SK-N-MC (cell line): ENCODE results near the gene SEPTIN2.

ENCODE experiments used
- DNase-seq: peaks from one replicate; pipeline ENCODE4 v3.0.0-alpha.2; 2011; ENCODE audit warnings: low read depth, low spot score
- H3K27ac ChIP-seq: fragments of 200-600 bp; sonication (generic); 2 replicates; pipeline ENCODE4 v1.5.1; 2016; ENCODE audit warnings: mixed run types
- H3K36me3 ChIP-seq: fragments of 200-600 bp; sonication (generic); 2 replicates; pipeline ENCODE4 v1.6.1; 2017; ENCODE audit warnings: antibody characterized with exemption, low read length, mixed read lengths; ENCODE audit not compliant: insufficient read depth
- H3K4me3 ChIP-seq: fragments of 200-600 bp; sonication (generic); 2 replicates; pipeline ENCODE4 v1.5.1; 2016
- H3K9ac ChIP-seq: fragments of 200-600 bp; sonication (generic); 2 replicates; pipeline ENCODE4 v1.8.0; 2017; ENCODE audit warnings: mixed run types, mixed read lengths; ENCODE audit not compliant: insufficient read length
- H3K9me3 ChIP-seq: fragments of 200-600 bp; sonication (generic); 2 replicates; pipeline ENCODE4 v1.6.1; 2017; ENCODE audit warnings: low read depth, mild to moderate bottlenecking, antibody characterized with exemption, low read length, moderate library complexity, mixed read lengths
- EZH2 ChIP-seq: fragments of 200-600 bp; sonication (generic); IDR thresholded peaks from one replicate; pipeline ENCODE4 v1.6.1; 2017; ENCODE audit warnings: antibody characterized with exemption
- FOXP2 ChIP-seq: optimal IDR thresholded peaks from 2 replicates; pipeline ENCODE3; 2011; ENCODE audit warnings: mild to moderate bottlenecking, moderate library complexity; ENCODE audit not compliant: insufficient read depth; ENCODE audit errors: extremely low read length, control extremely low read depth
- POLR2AphosphoS5 ChIP-seq: IDR thresholded peaks from 2 replicates; pipeline ENCODE4 v1.6.1; 2012; ENCODE audit warnings: mild to moderate bottlenecking, low read depth, low read length, borderline replicate concordance

SEPTIN2 gene

DNA sequence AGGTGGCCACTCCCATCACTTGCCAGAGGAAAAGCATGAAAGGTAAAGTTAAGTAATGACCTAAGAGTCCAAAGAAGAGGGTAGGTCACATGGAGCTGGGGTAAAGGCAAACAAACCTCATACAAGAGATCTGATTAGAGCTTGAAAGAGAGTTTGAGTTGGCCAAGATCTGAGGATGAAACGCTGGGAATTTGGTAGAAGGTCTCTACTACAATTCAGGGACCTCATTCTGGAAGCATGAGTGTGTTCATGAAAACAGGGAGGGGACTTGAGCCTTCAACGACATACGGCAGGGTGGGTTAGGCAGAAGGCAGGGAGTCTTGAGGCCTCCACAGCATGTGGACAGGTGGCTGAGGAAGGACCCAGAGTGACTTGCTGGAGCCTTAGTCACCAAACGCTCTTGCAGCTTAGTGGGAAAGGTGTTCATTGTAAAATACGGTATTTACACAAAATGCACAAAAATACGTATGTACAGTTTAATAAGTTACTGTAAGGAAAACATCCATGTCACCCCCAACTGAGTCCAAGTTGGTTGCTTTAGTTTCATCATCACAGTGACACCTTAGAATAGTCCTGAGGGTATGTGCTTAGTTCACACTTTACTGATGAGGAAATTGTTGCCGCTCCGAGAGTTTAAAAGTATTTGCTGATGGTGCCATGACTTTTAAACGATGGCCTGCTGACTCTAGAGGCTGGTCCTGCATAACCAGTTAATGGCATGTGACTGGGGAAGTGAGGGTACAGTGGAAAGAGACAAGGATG is 35.3 kb downstream of the SEPTIN2 start:
- Histone ChIP-seq H3K9me3 (no peaks in the 10 kb centered on the region), H3K36me3 (peaks cover 86% of the 10 kb centered on the region), H3K4me3 (no peak overlapping the region), H3K9ac (peak overlapping the region; percentile 38), H3K27ac (no peak overlapping the region)
- TF ChIP-seq POLR2AphosphoS5, result no peak
- TF ChIP-seq EZH2, result no peak
- DNase-seq, result no peak

DNA sequence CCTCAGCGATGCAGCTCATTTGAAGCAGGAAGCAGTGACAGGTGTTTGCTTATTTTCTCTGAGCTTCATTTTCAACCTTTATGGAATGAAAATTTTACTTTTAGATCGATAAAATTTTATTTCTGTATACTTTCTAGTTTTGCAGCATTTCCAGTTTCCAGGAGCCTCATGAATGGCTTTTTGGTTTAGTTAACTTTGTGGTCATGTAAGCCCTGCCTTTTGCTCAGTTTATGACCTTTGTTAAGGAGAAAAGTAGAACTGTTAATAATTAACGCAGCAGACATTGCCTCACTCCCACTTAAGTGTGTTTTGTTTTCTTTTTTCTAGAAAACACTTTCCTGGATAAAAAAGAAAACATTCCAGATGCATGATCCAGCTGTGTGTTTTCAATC is 35.9 kb downstream of the SEPTIN2 start:
- H3K27ac ChIP-seq, result peak overlapping the region; percentile 35; the same call in 1 of the 2 replicates
- no peaks in the 10 kb centered on the region for H3K9me3 ChIP-seq
- H3K4me3 ChIP-seq, result no peak overlapping the region
- no peak for TF ChIP-seq EZH2
- no peak for TF ChIP-seq FOXP2
- TF ChIP-seq POLR2AphosphoS5, result no peak
- DNase-seq, result no peak
- peak overlapping the region; percentile 38 for H3K9ac ChIP-seq
- peaks cover 81% of the 10 kb centered on the region for H3K36me3 ChIP-seq

DNA sequence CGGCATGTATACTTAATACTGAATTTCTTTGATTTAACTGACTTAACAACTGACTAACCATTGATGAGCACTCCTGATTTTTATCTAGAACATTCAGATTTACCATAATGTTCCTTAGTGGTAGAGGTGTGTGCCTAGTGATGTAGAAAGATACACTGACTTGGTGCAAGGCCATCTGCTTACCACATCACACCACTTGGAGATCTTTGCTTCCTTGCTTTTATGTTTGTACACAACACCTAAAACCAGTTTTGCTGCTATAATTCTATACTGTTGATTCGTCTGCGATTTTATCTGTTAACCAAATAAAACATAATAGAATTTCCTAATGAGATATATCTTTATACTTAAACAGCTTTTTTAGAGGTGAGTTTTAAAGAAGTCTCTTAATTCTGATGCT is 36.5 kb downstream of the SEPTIN2 start:
- no peak overlapping the region for H3K9ac ChIP-seq
- H3K9me3 ChIP-seq, result no peaks in the 10 kb centered on the region
- TF ChIP-seq POLR2AphosphoS5 (no peak), EZH2 (no peak), FOXP2 (no peak)
- H3K4me3 ChIP-seq, result no peak overlapping the region
- H3K36me3 ChIP-seq, result peaks cover 75% of the 10 kb centered on the region
- no peak overlapping the region for H3K27ac ChIP-seq
- no peak for DNase-seq

DNA sequence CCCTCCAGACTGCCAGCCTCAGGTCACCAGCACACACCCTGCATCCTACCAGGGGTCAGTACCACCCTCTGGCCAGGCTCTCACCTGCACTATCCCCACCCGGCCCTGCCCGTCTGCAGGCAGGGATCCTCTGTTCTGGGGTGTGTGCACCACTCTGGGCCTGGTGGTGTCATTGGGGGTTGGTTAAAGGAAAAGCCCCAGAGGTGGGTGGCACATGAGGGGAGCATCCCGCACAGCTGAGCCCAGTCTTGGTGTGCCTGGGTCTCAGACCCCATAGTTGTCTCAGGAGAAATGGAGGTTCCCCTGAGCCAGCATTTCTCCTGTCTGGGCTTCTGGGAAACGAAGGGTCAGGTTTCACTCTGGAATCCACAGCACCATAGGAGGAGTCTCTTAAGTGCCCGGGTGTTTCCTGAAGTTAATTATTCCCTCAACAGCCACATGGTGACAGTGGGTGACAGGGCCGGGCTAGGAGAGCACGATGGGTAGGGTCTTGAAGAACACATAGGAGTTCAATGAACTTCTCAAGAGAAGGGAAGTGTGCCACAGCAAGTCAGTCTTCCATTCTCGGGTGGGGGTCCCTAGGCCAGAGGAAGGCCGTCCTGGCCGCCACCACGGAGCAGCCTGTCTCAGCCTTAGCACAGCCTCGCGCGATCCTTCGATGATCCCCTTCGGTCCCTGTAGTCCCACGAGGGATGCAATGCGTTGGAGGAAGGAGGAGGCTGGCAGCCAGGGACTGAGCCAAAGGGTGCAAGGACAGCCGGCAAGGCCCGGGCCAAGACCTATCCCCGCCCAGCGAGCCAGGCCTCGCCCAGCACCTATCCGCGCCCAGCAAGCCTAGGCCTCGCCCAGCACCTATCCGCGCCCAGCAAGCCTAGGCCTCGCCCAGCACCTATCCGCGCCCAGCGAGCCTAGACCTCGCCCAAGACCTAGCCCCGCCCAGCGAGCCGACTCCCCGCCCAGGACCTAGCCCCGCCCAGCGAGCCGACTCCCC is 39.2 kb downstream of the SEPTIN2 start:
- H3K9ac ChIP-seq, result no peak overlapping the region

DNA sequence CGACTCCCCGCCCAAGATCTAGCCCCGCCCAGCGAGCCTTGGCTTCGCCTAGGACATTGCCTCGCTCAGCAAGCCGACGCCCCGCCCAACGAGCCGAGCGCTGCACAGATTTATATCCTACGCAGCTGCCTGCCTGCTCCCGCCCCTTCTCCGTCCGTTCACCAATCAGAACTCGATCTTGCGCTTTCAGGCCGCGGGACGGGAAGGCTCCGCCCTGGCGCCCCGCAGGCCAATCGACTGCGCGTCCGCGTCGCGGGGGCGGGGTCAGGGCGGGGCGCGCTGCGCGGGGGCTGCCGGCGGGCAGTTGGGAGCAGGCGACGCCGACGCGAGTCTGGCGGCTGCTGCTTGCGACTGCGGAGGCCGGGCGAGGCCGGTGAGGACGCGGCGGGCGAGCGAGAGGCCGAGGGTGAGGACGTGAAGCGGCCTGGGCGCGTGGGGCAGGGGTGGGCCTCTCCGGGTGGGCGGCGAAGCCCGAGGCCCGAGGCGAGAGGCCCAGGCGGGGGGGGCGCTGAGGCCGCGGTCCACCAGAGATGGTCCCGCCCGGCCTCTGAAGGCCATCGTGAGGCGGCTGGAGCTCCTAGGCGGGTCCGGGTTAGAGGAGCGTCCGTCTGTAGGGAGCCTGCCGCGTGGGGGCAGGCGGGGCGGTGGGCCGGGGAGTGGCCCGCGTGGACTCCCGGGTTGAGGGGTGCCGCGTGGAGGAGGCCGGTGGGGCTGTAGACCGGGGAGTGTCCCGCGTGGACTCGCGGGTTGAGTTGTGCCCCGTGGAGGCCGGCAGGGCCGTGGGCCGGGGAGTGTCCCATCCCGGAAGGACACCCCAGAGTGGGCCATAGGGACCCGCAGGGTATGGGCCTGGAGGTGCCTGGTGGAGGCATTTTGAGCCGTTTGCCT is 40.5 kb downstream of the SEPTIN2 start, which contains the start of gene FARP2:
TSS of gene FARP2 (plus strand) at position 303 of the 888 bp plus-strand sequence. CDS start 16,823 bp downstream, outside the sequence.
- Histone ChIP-seq H3K9ac (peak within 1 kb of the TSS; percentile 94), H3K4me3 (peak within 1 kb of the TSS; percentile 91), H3K27ac (peak within 1 kb of the TSS; percentile 84), H3K9me3 (no peaks in the 10 kb centered on the region), H3K36me3 (peaks cover 38% of the 10 kb centered on the region)
- TF ChIP-seq EZH2, result no peak
- TF ChIP-seq POLR2AphosphoS5, result peak; percentile 67; the same call in 1 of the 2 replicates
- DNase-seq, result peak; percentile 94

More for the DNA sequence above, 39.2 kb downstream of the SEPTIN2 start:
- peak; percentile 22 for DNase-seq
- Histone ChIP-seq H3K9me3 (no peaks in the 10 kb centered on the region), H3K4me3 (peak overlapping the region; percentile 67), H3K27ac (peak overlapping the region; percentile 84), H3K36me3 (peaks cover 51% of the 10 kb centered on the region)
- no peak for TF ChIP-seq EZH2
- peak; percentile 8; the same call in 1 of the 2 replicates for TF ChIP-seq POLR2AphosphoS5

DNA sequence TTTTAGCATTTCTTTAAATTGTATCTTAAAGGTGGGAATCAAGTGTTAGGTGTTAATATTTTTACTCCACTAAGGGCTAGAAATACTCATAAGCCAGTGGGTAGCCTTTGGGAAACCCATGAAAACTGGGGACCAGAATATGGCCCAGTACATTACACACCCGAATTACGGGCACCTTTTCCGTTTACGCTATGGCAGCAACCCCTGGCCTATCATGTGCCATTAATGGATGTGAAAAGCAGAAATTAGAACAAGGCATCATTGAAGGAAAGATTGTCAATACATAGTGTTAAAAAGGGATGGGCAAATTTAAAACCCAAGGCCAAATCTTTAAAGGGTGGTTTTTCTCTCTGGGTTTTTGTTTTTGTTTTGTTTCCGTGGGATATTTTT is 41.1 kb downstream of the SEPTIN2 start:
- Histone ChIP-seq H3K36me3 (peaks cover 32% of the 10 kb centered on the region), H3K9me3 (no peaks in the 10 kb centered on the region), H3K9ac (peak overlapping the region; percentile 94), H3K4me3 (peak overlapping the region; percentile 91), H3K27ac (no peak overlapping the region)
- no peak for TF ChIP-seq FOXP2
- TF ChIP-seq POLR2AphosphoS5, result no peak
- TF ChIP-seq EZH2, result no peak
- DNase-seq, result no peak

DNA sequence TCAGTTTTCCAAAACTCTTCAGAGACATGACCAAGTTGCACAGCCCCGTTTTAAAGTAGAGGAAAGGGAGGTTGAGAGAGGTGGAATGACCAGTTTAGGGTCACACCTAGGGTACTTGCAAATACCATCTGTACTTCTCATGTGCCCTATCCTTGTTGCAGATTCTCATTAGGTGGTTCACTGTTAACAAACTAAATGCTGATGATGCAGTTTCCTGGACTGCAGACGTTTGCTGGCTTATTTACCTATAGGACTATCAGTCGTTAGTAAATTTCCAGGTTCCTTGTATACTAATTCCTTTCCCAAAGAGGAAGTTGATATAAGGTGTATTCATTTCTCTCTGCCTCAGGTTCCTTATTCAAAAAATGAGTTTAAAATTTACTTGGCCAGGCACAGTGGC is 41.8 kb downstream of the SEPTIN2 start:
- Histone ChIP-seq H3K9ac (peak overlapping the region; percentile 94), H3K27ac (no peak overlapping the region), H3K4me3 (peak overlapping the region; percentile 91), H3K9me3 (no peaks in the 10 kb centered on the region), H3K36me3 (peaks cover 25% of the 10 kb centered on the region)
- no peak for DNase-seq
- TF ChIP-seq EZH2 (no peak), FOXP2 (no peak), POLR2AphosphoS5 (no peak)

DNA sequence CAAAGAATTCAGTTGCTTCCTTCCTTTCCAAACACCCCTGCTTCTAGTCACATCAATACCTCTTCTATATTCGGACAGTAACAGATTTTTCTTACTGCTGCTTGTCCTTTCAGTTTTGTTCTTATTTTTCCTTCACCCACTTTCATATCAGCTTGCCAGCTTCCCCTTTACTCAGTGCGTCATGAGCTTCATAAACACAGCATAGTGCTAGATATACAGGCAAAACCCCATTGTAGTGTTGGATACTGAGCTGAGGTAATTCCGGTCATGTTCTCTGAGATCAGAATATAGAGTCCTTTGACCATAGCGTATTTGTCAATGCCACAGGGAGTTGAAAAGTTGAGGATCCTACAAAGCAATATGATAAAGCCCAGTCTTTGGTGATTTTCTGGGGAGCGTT is 42.7 kb downstream of the SEPTIN2 start:
- Histone ChIP-seq H3K9me3 (no peaks in the 10 kb centered on the region), H3K9ac (no peak overlapping the region), H3K36me3 (peaks cover 16% of the 10 kb centered on the region), H3K4me3 (no peak overlapping the region), H3K27ac (no peak overlapping the region)
- no peak for DNase-seq
- TF ChIP-seq POLR2AphosphoS5 (no peak), FOXP2 (no peak), EZH2 (no peak)
